Activated CD4-positive, CD25-positive, alpha-beta regulatory T cell treated with anti-CD3 and anti-CD28 coated beads, Interleukin-2, amount 50 U/mL, for 24 hours (primary cell): ENCODE measurements around the gene E2F8.

ENCODE experiments used
- ATAC-seq, 2 donors: fragments of 150-1000 bp; cut with Tn5 transposase; one replicate each; pipeline ENCODE4 v1.10.0; 2021; ENCODE audit warnings: mild to moderate bottlenecking in 1 of 2, moderate library complexity in 1 of 2

Gene E2F8

GRCh38 chr11:19252394-19253152 is 11.8 kb upstream of the E2F8 start:
- ATAC-seq = no peak

GRCh38 chr11:19251577-19251976 is 10.8 kb upstream of the E2F8 start:
- ATAC-seq = no peak

DNA sequence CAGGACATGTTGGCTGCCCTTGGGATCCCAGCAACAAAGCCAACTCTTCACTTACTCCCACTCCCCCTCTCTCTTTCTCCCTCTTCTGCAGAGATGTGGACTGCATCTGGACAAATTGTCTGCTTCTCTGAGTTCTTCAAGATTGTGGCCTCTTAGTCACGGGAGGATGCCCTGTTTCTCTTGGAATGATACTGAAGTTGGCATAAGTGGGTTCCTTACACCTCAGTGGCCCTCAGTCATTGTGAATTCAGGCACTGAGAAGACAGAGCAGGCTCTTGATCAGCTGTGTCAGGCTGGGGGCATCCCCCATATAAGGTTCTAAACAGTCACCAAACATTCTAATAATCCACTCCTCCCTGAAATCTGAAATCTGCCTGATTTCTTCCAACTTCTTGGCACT is 6.1 kb upstream of the E2F8 start:
- no peak for ATAC-seq

DNA sequence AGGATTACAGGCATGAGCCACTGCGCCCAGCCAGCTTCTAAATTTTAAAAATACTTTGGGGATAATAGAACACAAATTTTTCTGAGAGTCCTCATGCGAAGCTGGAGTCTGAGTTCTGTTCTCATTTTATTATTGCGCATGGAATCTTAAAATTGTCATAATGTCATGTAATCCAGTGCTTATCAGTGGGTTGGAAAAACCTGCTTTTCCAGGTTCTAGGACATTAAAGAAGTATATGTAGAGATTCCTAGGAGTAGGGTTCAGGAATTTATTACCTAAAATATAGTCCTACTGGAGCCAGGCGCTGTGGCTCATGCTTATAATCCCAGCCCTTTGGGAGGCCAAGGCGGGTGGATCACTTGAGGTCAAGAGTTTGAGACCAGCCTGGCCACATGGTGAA is 4.6 kb upstream of the E2F8 start:
- no peak for ATAC-seq

DNA sequence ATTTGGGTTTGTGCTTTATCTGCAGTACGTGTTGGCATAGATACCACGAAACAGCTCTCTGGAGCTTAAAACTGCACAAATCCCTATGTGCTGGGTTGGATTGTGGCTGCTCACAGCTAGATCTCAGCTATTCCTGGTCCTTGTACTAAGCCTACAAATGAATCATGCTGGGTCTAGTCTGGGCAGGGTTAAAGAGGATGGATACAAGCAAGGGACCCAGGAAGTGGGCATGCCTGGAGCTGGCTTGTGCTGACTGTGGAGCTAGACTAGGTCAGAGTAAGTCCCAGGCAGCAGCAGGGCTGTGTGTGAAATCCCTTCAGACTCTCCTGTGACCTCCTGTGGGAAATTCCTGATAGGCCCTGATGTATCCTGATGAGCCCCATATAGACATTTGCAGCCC is 3.9 kb upstream of the E2F8 start:
- ATAC-seq = no peak

DNA sequence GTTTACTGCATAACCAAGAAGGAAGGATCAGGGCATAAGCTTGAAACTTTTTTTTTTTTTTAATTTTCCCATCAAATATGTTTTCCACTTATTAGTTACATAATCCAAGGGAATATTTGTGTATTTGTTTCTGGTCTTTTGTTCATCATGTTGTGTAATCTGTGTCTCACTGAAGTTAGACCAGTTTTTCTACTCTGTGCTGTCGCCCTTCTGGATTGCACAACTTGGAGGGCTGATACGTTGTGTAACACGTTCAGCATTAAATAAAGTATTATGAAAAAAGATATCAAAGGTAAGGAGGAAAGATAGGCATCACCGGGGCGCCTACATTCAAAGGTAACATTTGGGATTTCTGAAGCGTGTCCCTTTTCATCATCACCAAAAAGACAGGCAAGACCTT is 3.3 kb upstream of the E2F8 start:
- no peak for ATAC-seq

DNA sequence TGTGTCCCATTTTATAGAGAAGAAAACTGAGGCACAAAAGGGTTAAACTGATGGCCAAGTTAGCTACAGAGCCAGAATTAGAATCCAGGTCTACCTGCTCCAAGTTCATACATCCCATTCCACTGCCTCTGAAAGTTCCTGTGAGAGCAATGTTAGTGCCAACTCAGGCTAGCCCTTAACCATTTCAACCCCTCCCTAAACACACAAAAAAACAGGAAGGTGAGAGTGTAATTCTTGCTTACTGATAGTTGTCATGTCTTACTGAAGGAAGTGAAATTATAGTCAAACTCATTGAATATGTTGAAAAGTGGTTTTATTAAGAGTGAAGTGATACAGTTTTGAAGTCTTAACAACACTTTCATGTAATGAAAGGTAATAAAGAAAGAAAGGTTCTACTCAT is 2.9 kb upstream of the E2F8 start:
- no peak for ATAC-seq

- ATAC-seq = no peak
Observed at GRCh38 chr11:19243143-19243542, 2.4 kb upstream of the E2F8 start.

GRCh38 chr11:19242179-19242932 is 1.6 kb upstream of the E2F8 start:
- ATAC-seq = no peak

DNA sequence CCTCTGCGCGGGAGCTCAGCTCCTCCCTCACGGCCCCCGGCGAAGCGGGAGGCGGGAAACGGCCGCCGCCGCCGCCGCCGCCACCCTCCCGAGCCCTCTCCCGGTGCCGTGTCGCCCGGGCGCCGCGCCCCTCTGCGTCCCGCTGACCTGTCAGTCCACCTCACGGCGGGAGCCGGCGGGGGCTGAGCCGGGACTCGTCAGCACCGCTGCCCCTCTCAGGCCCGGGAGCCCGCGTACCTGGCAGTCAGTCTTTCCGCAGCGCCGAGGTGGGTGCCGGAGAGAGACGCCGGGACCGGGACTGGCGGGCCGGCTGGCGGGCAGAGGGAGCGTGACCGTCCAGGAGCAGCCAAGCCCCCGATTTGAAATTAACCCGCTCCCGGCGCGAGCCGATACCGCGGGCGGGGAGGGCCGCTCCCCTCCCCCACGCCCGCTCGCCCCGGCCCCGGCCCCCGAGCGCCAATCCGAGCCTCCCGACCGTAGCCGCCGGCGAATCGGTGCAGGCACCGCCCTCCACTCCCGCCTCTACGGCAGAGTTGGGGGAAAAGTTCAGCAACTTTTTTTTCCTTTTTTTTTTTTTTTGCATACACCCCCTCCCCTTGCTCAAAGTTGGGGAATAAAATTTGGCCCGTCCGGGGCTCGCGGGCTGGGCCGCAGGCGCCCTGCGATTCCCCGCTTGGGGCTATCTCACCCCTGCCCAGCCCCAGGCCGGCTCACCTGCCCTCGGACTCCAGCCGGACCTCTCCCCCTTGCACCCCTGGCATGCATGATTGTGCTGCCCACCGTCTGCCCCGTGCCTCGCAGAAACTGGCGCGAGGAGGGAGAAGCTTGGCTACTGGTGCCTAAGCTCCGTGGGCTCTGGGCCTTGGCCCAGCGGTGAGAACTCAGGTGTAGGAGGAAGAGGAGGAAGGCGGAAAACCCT is 774 bp upstream of the E2F8 start:
- ATAC-seq = peak in 1 of 2 donors; percentile 29

- ATAC-seq = no peak
Observed at GRCh38 chr11:19239039-19239438, 1.7 kb downstream of the E2F8 start.

DNA sequence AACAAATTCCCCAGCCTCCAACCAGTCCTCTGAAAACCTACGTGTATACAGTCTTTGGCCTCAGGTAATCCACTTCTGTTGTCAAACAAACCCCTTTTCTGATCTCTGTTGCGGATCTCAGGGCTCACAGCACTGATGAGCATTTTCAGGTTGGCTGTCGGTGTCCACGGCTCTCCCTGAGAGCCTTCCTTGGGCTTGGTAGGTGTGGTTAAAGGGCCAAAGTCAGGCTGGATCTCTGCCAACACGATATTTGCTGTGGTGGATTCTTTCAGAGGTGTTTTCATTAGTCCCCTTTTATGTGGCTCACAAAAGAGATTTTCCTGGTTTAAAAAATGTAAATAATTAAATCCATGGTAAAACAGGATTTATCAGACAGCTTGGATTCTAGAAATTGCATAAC is 2.9 kb downstream of the E2F8 start:
- ATAC-seq = no peak

DNA sequence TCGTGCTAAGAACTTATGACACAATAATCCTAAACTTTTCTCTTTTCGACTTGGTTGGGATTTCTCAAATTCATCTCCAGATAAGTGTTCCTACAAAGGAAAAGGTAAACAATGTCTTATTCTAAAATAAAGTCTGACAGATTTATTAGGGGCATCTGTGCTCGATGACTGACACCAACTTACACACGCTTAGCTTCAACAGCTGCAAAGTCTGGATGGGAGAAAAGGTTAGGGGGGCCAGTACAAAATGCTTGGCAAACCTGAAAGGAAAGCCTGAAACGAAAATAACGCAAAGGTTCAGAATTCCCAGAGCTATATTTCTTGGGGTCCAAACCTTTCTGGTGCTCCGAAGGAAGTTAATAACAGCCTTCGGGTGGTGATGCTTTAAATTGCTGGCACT is 3.4 kb downstream of the E2F8 start:
- no peak for ATAC-seq

DNA sequence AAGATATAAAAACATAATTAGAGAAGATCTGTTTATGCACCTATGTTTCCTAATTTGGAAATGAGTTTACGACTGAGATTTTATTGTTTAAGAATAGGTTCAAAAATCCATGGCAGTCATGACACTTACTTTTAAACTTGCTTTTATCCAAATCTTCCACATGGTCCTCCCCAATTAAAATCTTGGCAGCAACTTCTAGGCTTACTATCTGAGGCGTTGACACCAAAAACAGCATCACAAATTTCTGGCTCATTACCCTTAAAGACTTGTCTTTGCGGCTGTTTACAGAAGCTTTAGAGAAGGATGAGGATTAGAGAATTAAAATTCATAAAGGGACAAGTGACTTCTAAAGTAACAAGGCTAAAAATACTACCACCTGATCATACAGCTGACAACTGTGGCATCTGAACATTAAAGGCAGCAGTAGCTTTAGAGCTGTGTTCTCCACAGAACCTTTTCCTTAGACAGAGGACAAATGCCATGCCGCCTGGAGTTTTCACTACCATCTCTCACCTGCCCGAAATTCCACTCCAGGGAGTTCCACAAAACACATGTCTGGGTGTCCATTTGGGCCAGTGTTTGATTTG is 6.4 kb downstream of the E2F8 start:
- no peak for ATAC-seq

DNA sequence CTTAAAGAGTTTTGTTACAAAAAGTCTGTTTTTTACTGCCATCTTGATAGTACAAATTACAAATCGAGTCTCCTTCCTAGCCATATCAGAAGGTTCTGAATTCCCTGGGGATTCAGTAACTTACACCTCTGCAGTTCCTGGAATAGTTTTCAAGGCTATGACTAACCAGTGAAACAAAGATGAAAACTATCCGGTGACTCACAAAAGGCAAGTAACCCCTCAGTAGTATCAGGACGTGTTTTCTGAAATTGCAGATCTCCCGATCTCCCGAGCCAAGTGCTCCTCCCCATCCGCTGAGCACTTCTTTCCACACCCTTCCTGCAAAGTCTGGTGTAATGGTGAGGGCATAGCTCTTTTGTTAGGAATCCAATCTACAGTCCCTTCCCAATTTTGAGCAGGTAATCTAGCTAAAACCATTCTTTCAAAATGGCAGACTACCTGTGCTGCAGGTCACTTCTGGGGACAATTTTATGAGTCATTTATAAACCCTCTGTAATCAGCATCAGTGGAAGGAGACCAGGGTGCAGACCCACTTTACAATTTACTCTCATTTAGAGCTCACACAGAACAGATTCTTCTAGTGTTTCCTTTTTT is 7.7 kb downstream of the E2F8 start:
- ATAC-seq = no peak

DNA sequence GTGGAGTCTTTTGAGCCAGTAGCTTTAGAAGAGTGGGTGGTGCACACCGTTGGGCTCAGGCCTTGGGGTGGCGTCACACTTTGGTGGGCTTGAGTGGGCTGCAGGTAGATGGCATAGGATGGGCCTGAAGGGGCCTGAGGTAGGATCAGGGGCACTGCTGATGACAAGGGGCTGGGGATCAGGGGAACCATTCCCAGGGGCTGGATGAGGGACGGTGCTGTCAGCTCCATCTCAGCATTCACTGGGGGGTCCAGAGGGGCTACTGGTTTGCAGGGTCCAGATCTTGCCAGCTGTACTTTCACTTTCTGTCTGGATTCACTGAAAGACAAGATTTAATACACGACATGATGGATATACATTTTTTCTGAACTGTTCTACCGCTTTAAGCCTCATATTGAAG is 11.1 kb downstream of the E2F8 start:
- no peak for ATAC-seq

- ATAC-seq = no peak
Observed at GRCh38 chr11:19228968-19229367, 11.8 kb downstream of the E2F8 start.

DNA sequence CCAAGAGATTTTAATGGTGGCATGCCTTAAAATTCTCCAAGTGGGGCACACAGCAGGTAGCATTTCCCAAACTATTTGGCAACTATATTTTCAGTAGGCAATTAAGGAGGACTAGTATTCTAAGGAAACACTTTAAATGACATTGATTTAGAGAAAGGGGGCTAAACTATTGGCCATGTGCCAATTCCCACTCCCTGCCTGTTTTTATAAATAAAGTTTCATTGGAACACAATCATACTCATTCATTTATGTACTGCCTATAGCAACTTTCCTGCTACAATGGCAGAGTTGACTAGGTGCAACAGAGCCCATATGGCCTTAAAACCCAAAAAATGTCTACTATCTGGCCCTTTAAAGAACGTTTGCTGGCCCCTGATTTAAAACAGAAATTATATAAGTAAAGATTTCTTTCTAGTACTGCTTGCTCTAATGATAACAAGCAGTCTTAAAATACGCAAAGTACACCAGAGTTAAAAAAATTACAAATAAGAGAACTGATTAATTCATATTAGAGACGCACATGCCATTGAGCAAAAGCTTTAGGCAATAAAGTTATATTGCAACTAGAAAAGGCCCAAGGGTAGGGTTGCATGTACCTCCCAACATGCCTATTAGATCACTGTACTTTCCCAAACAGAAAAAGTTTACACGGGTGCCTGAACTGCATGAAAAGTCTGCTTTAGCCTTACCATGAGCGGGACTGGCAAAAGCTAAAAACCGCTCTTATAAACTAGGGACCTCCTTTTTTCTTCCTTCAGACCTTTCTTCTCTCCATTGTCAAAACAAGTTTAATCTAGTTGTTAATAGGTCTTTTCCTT is 14.2 kb downstream of the E2F8 start:
- ATAC-seq = no peak

GRCh38 chr11:19225581-19225980 is 15.2 kb downstream of the E2F8 start:
- ATAC-seq = no peak

GRCh38 chr11:19225123-19225522 is 15.6 kb downstream of the E2F8 start:
- no peak for ATAC-seq

- no peak for ATAC-seq
Observed at GRCh38 chr11:19220903-19221724, 19.6 kb downstream of the E2F8 start.
